ENCODE measurements around the gene CABP7. TPM values are rescaled to one million over a fixed set of nuclear protein-coding genes. Genes with fewer than 3 reads are reported as not detected.

CABP7 gene
- total and polyA plus RNA-seq, 2 donors (not counting 3 experiments of a cell fraction or from before 2014, with no cell fraction given) = not detected

DNA sequence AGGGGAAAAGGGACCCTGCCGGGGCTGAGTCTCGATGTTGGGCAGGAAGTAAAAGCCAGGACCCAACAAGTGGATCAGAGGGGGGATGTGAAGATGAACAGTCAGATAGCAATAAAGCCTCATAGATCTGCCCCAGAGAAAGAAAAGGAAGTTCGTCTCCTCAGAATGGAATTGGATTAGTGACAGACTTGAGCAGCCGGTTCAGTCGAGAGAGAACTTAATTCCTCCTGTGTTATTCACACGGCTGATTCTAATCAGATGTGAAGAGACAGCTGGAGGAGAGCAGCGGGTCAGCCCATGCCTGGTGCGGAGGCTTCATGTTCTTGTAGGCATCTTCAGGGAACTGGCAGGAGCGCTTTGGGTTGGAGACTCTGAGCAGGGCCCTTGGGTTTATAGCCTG, 29.3 kb upstream of the CABP7 start:
- H2AFZ ChIP-seq (ENCODE audit: low read depth, low read length) = no peak overlapping the region
- no peak overlapping the region for H3K9ac ChIP-seq (replicated peaks; ENCODE audit: extremely low read depth, insufficient read depth, low read length)
- H3K9me3 ChIP-seq (replicated peaks; ENCODE audit: control insufficient read depth, insufficient read depth, low read length) = no peaks in the 10 kb centered on the region
- FAIRE-seq (no peak), DNase-seq (ENCODE audit: low read depth, low spot score) (no peak)
- no peak overlapping the region for H3K27ac ChIP-seq (ENCODE audit: insufficient read depth, low read depth, low read length)
- H3K9me1 ChIP-seq (replicated peaks; ENCODE audit: control insufficient read depth, extremely low read depth, insufficient read depth, low read length) = no peaks in the 10 kb centered on the region
- no peak overlapping the region for H3K4me3 ChIP-seq (replicated peaks in 1 of 3; ENCODE audit: insufficient read depth in 1 of 3, low read depth in 1 of 3, low read length in 3 of 3)
- H3K27me3 ChIP-seq (ENCODE audit: control insufficient read depth in 2 of 2, insufficient read depth in 2 of 2, low read length in 2 of 2) = no peaks in the 10 kb centered on the region
- H3K4me1 ChIP-seq (ENCODE audit: control insufficient read depth, extremely low read depth, insufficient read depth, low read length) = no peaks in the 10 kb centered on the region
- H3K36me3 ChIP-seq (ENCODE audit: control insufficient read depth in 2 of 2, extremely low read depth in 1 of 2, insufficient read depth in 2 of 2, low read length in 2 of 2) = peaks cover 5 to 23% of the 10 kb centered on the region in 2 experiments
- POLR2A ChIA-PET = no interaction called here
- dilution Hi-C loops (cut with MboI; ENCODE audit: extremely low pct_ligation_motif_present, low sequenced_read_pairs) = no loop called here
- H3K79me2 ChIP-seq (ENCODE audit: control insufficient read depth, insufficient read depth, low read length) = no peaks in the 10 kb centered on the region
- no TSS peak for BruUV-seq (replicated peaks)
- no peaks in the 10 kb centered on the region for H4K20me1 ChIP-seq (replicated peaks; ENCODE audit: control insufficient read depth, extremely low read depth, insufficient read depth, low read length)
- intact Hi-C loops (cut with micrococcal nuclease) = loop anchor here (1.0 kb wide), 1 partner anchor 315 kb away; no protein-coding TSS in a partner anchor
- TF ChIP-seq JUN (IDR thresholded peaks at IDR 0.05; ENCODE audit: borderline replicate concordance, insufficient read depth, insufficient read length, low read depth) (no peak), POLR2AphosphoS5 (IDR thresholded peaks at IDR 0.05; ENCODE audit: insufficient read depth, low read depth, low read length) (no peak), POLR2A (IDR thresholded peaks at IDR 0.05; ENCODE audit: low read depth, low read length) (no peak), GATA2 (IDR thresholded peaks at IDR 0.05; ENCODE audit: insufficient read depth, insufficient read length, low read depth, low read length) (no peak), MYC (IDR thresholded peaks at IDR 0.05; ENCODE audit: low read depth, low read length) (no peak), FOS (IDR thresholded peaks at IDR 0.05; ENCODE audit: borderline replicate concordance, insufficient read depth, low read length) (no peak), EZH2 (IDR thresholded peaks at IDR 0.05; ENCODE audit: borderline replicate concordance, low read depth, low read length, severe bottlenecking) (no peak)
- TF ChIP-seq, protein P1, sequence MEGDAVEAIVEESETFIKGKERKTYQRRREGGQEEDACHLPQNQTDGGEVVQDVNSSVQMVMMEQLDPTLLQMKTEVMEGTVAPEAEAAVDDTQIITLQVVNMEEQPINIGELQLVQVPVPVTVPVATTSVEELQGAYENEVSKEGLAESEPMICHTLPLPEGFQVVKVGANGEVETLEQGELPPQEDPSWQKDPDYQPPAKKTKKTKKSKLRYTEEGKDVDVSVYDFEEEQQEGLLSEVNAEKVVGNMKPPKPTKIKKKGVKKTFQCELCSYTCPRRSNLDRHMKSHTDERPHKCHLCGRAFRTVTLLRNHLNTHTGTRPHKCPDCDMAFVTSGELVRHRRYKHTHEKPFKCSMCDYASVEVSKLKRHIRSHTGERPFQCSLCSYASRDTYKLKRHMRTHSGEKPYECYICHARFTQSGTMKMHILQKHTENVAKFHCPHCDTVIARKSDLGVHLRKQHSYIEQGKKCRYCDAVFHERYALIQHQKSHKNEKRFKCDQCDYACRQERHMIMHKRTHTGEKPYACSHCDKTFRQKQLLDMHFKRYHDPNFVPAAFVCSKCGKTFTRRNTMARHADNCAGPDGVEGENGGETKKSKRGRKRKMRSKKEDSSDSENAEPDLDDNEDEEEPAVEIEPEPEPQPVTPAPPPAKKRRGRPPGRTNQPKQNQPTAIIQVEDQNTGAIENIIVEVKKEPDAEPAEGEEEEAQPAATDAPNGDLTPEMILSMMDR (IDR thresholded peaks at IDR 0.05; ENCODE audit: extremely low read depth in 1 of 2, insufficient read depth in 1 of 2, low read depth in 1 of 2, low read length in 2 of 2) = no peak
- TF ChIP-seq, protein P2, sequence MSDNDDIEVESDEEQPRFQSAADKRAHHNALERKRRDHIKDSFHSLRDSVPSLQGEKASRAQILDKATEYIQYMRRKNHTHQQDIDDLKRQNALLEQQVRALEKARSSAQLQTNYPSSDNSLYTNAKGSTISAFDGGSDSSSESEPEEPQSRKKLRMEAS (IDR thresholded peaks at IDR 0.05; ENCODE audit: insufficient read depth, insufficient read length) = no peak
- CTCF ChIA-PET = interaction anchor here (0.6 to 7.0 kb wide), 48 partner anchors 7 to 563 kb away, joined by 3 to 92 read pairs (median 4); partner anchors contain the start of gene ZMAT5
- no peak overlapping the region for H3K4me2 ChIP-seq (ENCODE audit: insufficient read depth, low read length)

Data from endothelial cell of umbilical vein (primary cell).